Activated T-helper 1 cell treated with anti-CD3 and anti-CD28 coated beads, Interleukin-12 subunit alpha, Interleukin-12 subunit beta, Interleukin-2, Interleukin-4 antibody, amounts not matched to agents 30 ng/mL and 10 ng/mL and 1 ng/mL, durations not matched to agents 14 hours and 24 hours and 36 hours (primary cell): Measurements from ENCODE around the gene TNFRSF1A. TPM values are rescaled to one million over a fixed set of nuclear protein-coding genes. Genes with fewer than 3 reads are reported as not detected.
"Not testable (repeated sequence)": the region's sequence is repeated elsewhere in the genome, so short reads cannot be mapped to it uniquely, and the experiment has no call there.

Experiments used
- DNase-seq: peaks from one replicate; pipeline ENCODE4 v3.0.0; 2021; ENCODE audit warnings: low spot score
- H3K27ac Mint-ChIP-seq: one replicate; pipeline ENCODE4 v1.8.0; 2021; ENCODE audit warnings: mild to moderate bottlenecking, mixed read lengths
- H3K27me3 Mint-ChIP-seq: one replicate; pipeline ENCODE4 v1.8.0; 2022; ENCODE audit warnings: mild to moderate bottlenecking, moderate library complexity, mixed read lengths; ENCODE audit not compliant: insufficient read depth
- H3K36me3 Mint-ChIP-seq: one replicate; pipeline ENCODE4 v1.8.0; 2021; ENCODE audit warnings: low read depth, mixed read lengths
- H3K4me1 Mint-ChIP-seq: one replicate; pipeline ENCODE4 v1.8.0; 2021; ENCODE audit warnings: low read depth, mixed read lengths
- H3K4me3 Mint-ChIP-seq: one replicate; pipeline ENCODE4 v1.8.0; 2021; ENCODE audit warnings: mild to moderate bottlenecking, moderate library complexity, mixed read lengths
- H3K9me3 Mint-ChIP-seq: one replicate; pipeline ENCODE4 v1.8.0; 2021; ENCODE audit warnings: mixed read lengths
- intact Hi-C: fragments of 100-400 bp; cut with micrococcal nuclease; formaldehyde crosslinking; loops from one replicate; pipeline ENCODE4 v1.15.1; 2024
- total RNA-seq: library from RNA; stranded (reverse); gene quantifications from 2 replicates; pipeline ENCODE4 v1.2.3, GENCODE V29; 2022

The TNFRSF1A gene
- total RNA-seq, 1 donor from 2014 or later, result 55.9 TPM

DNA sequence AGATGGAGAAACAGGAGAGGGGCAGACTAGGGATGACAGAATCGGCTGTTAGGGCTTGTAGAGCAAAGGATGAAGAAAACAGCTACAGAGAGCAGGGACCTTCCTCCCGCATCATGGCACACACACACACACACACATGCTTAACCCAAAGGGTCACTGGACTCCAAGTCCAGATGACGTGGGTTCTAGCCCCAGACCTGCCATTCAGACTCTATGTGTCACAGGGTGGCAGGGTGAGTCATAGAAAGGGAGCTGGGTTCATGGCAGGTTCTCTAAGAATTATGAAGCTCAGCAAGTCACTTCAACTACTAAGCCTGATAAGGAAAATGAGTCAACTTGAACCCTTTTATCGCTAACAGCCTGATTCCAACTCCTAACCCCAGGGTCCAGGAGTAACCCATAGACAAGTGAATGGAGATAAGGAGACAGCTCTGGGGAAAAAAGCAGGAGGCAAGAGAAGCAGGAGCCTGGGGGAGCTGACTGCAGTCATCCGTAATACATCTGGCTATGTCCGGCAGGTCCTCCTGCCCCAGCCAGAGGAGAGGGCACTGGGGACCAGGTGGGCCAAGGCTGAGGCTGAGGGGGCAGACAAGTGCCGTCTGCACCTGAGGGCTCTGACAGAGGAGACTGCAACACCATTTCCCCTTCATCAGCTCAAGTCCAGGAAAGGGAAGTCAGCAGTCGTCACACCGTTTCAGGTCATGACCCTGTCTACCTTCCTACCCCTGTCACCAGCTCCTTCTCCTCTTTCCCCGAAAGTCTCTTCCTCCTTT, 3.6 kb upstream of the TNFRSF1A start:
- intact Hi-C loops, result no loop called here
- Mint-ChIP-seq H3K27ac (peak overlapping the region; percentile 76), H3K36me3 (peaks cover 6% of the 10 kb centered on the region), H3K4me1 (peaks cover 46% of the 10 kb centered on the region), H3K27me3 (no peaks in the 10 kb centered on the region), H3K4me3 (peak overlapping the region; percentile 61), H3K9me3 (peaks cover 5% of the 10 kb centered on the region)
- DNase-seq, result no peak

DNA sequence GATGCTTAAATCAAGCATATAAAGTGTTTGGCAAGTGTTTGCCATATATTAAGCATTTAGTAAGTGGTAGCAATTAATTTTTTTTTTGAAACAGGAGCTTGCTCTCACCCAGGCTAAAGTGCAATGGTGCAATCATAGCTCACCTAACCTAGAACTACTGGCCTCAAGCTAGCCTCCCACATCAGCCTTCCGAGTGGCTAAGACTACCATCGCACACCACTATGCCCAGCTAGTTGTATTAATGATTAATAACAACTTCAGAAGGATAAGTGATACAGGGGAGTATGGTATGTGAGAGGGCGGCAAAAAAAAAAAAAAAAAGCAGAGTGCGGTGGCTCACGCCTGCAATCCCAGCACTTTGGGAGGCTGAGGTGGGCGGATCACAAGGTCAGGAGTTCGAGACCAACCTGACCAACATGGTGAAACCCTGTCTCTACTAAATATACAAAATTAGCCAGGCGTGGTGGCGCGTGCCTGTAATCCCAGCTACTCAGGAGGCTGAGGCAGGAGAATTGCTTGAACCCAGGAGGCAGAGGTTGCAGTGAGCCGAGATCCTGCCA, 2.3 kb upstream of the TNFRSF1A start:
- H3K9me3 Mint-ChIP-seq, H3K27ac Mint-ChIP-seq, intact Hi-C loops, H3K36me3 Mint-ChIP-seq, H3K4me3 Mint-ChIP-seq, H3K27me3 Mint-ChIP-seq, DNase-seq: not testable (repeated sequence)
- peaks cover 46% of the 10 kb centered on the region for H3K4me1 Mint-ChIP-seq

GRCh38 chr12:6343518-6343917, 1.6 kb upstream of the TNFRSF1A start:
- H3K4me3 Mint-ChIP-seq, result no peak overlapping the region
- intact Hi-C loops, result no loop called here
- no peak for DNase-seq
- peak overlapping the region; percentile 2 for H3K27ac Mint-ChIP-seq
- H3K27me3 Mint-ChIP-seq, result no peaks in the 10 kb centered on the region
- H3K4me1 Mint-ChIP-seq, result peaks cover 46% of the 10 kb centered on the region
- H3K36me3 Mint-ChIP-seq, result peaks cover 6% of the 10 kb centered on the region
- peaks cover 5% of the 10 kb centered on the region for H3K9me3 Mint-ChIP-seq

DNA sequence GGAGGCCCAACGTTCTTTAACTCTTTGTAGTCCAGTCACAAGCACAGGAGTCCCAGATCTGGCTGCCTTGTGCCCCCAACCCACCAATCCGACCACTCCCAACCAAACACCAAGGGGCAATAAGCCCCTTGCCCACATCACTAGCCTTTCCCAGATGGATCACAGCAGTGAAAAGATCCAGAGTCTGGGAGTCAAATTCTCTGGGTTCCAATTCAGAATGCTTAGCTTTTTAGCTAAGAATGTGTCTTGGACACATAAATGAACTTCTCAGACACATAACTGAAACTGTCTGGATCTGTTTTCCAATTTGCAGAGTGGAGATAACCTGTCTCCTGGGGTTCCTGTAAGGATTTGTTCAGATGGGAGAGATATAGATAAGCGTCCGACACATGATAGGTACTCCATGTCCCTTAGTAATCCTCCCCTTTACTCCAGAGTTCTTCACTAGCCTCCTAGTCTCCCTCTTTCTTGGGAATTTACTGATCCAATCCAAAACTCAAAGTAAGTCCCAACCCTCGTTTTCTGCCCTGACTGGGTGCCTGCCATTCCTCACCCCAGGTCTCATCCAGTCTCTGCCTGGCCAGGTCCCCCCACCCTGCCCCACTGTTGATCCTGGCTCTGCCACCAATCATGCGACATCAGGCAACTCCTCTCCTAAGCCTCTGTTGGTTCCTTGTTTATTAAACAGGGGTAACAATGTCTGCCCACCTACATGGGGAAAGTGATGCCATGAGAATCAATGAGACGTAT, 439 bp upstream of the TNFRSF1A start:
- intact Hi-C loops, result no loop called here
- H3K4me3 Mint-ChIP-seq, result no peak overlapping the region
- DNase-seq, result no peak
- H3K36me3 Mint-ChIP-seq, result peaks cover 6% of the 10 kb centered on the region
- peaks cover 45% of the 10 kb centered on the region for H3K4me1 Mint-ChIP-seq
- no peaks in the 10 kb centered on the region for H3K27me3 Mint-ChIP-seq
- H3K9me3 Mint-ChIP-seq, result peaks cover 5% of the 10 kb centered on the region
- H3K27ac Mint-ChIP-seq, result peak overlapping the region; percentile 89

DNA sequence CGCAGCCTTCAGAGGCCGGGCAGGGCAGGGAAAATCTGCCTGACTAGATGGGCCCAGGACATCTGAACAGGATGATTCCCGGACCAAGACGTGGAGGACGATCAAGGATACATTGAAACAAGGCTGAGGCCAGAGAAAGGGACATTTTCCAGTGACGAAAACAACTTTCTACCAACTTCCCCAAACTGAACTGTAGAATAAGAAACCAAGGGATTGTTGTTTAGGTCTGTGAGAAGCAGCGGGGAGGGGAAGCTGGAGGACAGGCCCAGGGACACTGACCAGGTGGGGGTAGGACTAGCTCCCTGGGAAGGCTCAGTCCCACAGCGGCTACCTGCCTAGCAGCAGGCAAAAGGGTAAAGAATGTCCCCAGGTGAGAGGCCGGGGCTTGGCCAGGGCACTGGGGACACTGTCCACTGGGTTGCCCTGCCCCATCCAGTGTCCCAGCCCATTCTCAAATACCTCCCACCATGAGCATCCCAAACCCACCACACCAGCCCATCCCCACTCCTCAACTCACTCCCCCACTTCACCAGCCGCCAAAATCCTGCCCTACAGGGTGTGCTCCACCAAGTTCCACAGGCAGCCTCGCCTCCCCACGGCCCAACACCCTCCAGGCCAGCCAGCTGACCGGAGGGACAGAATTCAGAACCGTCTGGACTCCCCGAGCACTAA, 995 bp downstream of the TNFRSF1A start:
- Mint-ChIP-seq H3K4me1 (peaks cover 33% of the 10 kb centered on the region), H3K27ac (no peak overlapping the region), H3K36me3 (peaks cover 3% of the 10 kb centered on the region), H3K4me3 (no peak overlapping the region), H3K9me3 (no peaks in the 10 kb centered on the region), H3K27me3 (no peaks in the 10 kb centered on the region)
- DNase-seq, result no peak
- intact Hi-C loops, result loop anchor here (1.0 kb wide), 1 partner anchor 22 kb away; no protein-coding TSS in a partner anchor

DNA sequence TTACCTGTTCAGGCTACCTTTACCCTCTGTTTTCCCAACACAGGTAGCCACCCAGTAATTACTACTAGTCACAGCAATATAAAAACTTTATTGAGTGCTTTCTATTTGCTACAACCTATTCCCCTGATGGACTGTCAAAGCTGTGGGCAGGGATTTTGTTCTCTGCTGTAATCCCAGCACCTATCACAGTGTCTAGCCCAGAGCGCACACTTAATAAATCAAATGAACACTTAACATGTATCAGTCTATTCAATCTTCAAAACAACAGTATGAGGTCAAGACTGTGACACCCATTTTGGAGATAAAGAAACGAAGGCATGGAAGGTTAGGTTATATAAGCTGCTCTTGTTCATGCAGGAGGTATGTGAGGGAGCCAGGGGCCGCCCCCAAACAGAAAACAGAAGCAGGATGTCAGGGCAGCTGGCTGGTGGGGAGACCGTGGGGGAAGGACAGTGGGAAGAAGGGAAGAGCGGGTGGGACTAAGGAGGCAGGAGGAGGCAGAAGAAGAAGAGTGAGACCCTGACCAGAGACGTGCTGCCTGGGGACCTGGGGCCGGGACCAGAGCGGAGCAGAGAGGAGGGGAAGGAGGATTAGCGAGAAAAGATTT, 1.7 kb downstream of the TNFRSF1A start:
- intact Hi-C loops, result loop anchor here (1.0 kb wide), 1 partner anchor 23 kb away; no protein-coding TSS in a partner anchor
- Mint-ChIP-seq H3K4me3 (no peak overlapping the region), H3K36me3 (peaks cover 6% of the 10 kb centered on the region), H3K9me3 (no peaks in the 10 kb centered on the region), H3K27ac (no peak overlapping the region), H3K27me3 (no peaks in the 10 kb centered on the region), H3K4me1 (peaks cover 33% of the 10 kb centered on the region)
- DNase-seq, result no peak

GRCh38 chr12:6338955-6339354, 2.9 kb downstream of the TNFRSF1A start:
- intact Hi-C loops, result loop anchor here (5.0 kb wide), 2 partner anchors 218 to 268 kb away; partner anchors contain the start of genes CHD4 and IFFO1
- Mint-ChIP-seq H3K9me3 (no peaks in the 10 kb centered on the region), H3K27ac (no peak overlapping the region), H3K4me3 (no peak overlapping the region), H3K36me3 (peaks cover 13% of the 10 kb centered on the region), H3K27me3 (no peaks in the 10 kb centered on the region), H3K4me1 (peaks cover 42% of the 10 kb centered on the region)
- no peak for DNase-seq

DNA sequence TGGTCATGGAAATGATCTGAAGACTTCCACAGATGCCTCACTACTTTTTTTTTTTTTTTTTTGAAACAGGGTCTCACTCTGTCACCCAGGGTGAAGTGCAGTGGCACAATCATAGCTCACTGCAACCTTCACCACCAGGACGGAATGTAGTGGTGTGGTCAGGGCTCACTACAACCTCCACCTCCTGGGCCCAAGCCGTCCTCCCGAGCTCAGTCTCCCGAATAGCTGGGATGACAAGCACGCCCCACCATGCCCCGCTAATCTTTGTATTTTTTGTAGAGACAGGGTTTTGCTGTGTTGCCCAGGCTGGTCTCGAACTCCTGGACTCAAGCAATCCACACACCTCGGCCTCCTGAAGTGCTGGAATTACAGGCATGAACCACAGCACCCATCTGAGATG, 3.3 kb downstream of the TNFRSF1A start:
- not testable (repeated sequence) for H3K27me3 Mint-ChIP-seq, H3K9me3 Mint-ChIP-seq, H3K27ac Mint-ChIP-seq, H3K4me3 Mint-ChIP-seq, DNase-seq
- intact Hi-C loops, result loop anchor here (5.0 kb wide), 2 partner anchors 219 to 269 kb away; partner anchors contain the start of genes CHD4 and IFFO1
- Mint-ChIP-seq H3K36me3 (peaks cover 17% of the 10 kb centered on the region), H3K4me1 (peaks cover 44% of the 10 kb centered on the region)

GRCh38 chr12:6337958-6338433, 3.9 kb downstream of the TNFRSF1A start:
- peaks cover 20% of the 10 kb centered on the region for H3K36me3 Mint-ChIP-seq
- H3K27me3 Mint-ChIP-seq, result no peaks in the 10 kb centered on the region
- H3K27ac Mint-ChIP-seq, result no peak overlapping the region
- no peak for DNase-seq
- H3K9me3 Mint-ChIP-seq, result no peaks in the 10 kb centered on the region
- intact Hi-C loops, result loop anchor here (1.0 to 5.0 kb wide), 4 partner anchors 85 to 269 kb away; partner anchors contain the start of genes CHD4, IFFO1 and VAMP1
- H3K4me3 Mint-ChIP-seq, result no peak overlapping the region
- peaks cover 44% of the 10 kb centered on the region for H3K4me1 Mint-ChIP-seq

GRCh38 chr12:6336889-6337853, 4.7 kb downstream of the TNFRSF1A start:
- no peaks in the 10 kb centered on the region for H3K27me3 Mint-ChIP-seq
- peak; percentile 56 for DNase-seq

More at GRCh38 chr12:6336889-6337853, 4.7 kb downstream of the TNFRSF1A start:
- intact Hi-C loops, result loop anchor here (1.0 to 5.0 kb wide), 5 partner anchors 86 to 270 kb away; partner anchors contain the start of genes CHD4, IFFO1 and VAMP1
- Mint-ChIP-seq H3K4me3 (no peak overlapping the region), H3K27ac (no peak overlapping the region), H3K4me1 (peaks cover 42% of the 10 kb centered on the region), H3K9me3 (no peaks in the 10 kb centered on the region), H3K36me3 (peaks cover 27% of the 10 kb centered on the region)
